Superior temporal gyrus (tissue), 1 donor: Measurements from ENCODE around the gene LRP1-AS.
"Not testable (repeated sequence)": the region's sequence is repeated elsewhere in the genome, so short reads cannot be mapped to it uniquely, and the experiment has no call there.

Experiments used
- DNase-seq: peaks from one replicate; pipeline ENCODE4 v3.0.0-alpha.2; 2016; ENCODE audit errors: extremely low spot score

The LRP1-AS gene

DNA sequence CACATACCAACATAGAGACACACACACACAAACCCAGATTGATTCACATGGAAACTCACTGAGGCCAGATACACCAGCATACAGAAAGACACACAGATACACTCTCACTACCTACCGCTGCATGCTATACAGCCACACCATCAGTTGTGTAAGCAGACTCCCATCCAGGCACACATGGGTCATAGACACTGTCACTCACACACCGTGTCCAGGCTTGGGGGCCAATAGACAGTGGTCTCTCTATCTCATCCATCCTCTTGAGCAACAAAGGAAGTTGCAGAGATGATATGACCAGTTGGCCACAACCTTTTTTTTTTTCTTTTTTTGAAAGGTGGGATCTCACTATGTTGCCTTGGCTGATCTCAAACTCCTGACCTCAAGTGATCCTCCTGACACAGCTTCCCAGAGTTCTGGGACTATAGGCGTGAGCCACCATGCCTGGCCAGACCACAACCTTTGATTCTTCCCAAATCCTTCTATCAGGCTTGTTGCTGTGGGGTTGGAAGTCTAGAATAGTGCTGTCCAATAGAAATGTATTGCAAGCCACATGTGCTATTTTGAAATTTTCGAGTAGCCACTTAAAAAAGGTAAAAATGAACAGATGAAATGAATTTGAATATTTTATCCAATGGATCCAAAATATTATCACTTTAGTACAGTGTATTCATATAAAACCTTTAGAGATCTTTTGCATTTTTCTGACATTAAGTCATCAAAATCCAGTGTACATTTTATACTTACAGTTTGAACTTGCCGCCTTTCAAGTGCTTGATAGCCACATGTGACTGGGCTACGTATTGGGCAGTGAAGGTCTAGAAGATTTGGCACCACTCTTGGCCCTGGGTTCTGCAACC lies 7.4 kb downstream of the LRP1-AS start:
- no peak for DNase-seq

DNA sequence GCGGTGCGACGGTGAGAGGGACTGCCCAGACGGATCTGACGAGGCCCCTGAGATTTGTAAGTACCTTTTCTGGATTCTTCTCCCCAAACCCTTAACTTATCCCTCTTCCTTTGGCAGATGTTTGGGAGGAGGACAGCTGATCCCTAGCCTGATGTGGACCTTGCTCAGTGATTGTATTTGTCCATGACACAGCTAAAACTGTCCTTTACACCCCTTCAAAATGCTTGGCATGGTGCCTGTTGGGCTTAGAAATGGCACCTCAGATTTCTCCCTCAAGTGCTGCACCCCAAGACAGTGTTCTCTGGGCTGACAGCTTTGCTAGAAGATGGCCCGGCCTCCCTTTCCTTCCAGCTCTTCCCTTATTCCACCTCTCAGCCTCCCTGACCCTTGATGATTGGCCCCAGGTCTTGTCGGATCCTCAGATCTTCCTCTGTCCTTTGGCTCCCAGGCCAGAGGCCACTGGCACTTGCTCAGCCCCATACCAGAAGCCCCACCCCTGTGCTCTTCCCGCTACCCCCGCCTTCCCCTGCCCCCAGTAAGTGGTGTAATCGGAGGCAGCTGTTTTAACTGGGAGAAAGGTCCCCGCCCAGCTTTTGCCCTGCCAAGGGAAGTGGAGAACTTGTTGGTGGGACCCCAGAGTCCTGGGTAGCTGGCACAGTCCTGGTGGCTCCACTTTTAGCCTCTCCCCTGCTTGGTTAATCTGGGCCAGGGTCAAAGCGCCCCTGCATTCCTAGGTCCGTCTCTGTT lies 8.7 kb downstream of the LRP1-AS start:
- no peak for DNase-seq

DNA sequence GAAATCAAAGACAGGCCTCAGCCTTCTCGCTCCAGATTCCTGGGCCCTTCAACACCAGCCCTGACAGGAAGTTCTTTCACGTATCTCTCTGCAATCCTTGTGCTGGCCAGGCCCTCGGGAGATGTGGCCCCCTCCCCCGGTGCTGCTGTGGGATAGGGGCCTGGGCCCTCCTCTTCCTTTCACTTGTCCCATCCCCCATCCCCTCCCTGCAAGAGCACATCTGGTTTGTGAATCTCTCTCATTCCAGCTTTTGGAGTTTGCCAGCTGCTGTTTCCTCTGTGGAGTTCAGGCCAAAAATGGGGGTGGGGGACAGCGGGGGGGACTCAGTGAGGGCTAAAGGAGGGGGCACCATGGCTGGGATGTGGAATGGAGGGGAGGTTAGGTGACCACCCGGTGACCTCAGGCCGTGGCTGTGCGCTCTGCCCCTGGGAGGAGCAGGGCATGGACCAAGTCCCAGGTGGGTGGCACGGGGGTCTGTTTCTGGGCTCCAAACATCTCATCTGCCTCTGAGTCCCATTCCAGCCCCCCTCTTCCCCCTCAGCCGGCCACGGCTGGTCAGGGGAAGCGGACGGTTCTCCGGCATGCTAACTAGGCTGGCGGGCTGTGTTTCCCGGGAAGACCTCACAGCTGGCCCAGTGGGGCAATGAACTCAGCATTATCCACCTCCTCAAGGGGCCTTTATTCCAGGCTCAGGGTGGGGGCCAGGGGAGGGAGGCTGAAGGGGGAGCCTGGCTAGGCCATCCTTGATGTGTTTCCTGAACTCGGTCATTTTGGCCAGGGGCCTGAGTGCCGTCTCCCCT lies 11.7 kb downstream of the LRP1-AS start:
- no peak for DNase-seq

- no peak for DNase-seq
Observed at GRCh38 chr12:57134949-57135348, 12.5 kb downstream of the LRP1-AS start.

- DNase-seq, result no peak
Observed at GRCh38 chr12:57133916-57134315, 13.5 kb downstream of the LRP1-AS start.

DNA sequence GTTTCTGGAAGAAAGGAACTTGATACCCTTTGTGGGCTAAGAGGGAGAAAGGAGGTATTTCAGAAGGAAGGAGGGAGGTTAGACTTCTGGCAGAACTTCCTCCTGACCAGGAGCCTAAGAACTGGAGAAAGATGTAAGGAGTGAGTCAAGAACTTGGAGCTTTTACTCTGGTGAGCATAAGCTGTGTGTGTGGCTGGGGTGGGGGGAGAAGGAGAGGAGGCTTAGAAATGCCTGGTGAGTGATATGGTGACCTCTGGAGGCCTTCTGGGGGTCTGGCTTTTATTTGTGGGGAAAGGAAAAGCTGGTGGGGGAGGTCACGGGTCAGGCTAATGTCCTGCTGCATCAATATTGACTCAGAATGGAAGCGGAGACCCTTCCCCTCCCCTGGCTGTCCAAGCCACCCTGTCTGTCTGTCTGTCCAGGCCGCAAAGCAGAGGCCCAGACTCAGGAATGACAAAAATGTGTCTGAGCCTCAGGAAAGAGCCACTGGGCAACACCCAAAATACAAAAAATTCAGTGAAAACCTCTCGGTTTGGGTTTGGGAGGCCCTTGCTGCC lies 14.3 kb downstream of the LRP1-AS start:
- no peak for DNase-seq

GRCh38 chr12:57131896-57132744 lies 15.3 kb downstream of the LRP1-AS start:
- DNase-seq, result no peak

DNA sequence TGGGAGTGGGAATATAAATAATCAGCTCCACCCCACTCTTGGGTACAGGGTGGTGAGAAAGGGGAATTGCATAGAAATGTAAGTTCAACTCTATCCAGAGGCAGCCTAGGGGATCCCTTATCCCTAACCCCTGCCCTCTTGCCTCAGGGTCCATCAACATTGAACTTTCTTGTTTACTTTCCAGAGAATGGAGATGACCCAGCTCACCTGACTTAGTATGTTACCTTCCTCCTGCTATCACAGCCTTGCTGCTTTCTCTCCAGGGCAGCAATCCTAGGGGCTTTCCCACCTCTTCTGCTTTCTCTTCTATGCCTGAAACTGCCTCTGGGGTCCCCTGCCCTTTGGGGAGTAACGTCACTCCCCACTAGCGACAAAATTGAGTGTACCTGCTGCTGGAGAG lies 16.5 kb downstream of the LRP1-AS start:
- no peak for DNase-seq

DNA sequence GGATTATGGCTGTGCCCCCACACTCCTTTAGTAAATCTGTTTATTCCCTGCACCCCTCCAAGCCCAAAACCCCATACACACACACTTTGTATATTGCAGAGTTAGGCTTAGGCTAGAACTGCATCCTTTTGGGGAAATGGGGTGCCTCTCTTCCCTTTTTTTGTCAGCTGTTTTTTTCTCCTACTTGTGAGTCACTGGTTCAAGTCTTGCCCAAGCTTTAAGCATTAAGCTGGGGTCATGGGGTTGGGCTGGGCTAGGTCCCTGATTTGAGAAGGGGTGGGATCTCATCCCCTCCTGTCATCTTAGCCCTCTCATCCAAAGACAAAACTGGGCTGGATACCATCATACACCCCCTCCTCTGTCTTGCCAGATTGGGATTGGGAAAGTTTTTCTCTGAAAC lies 17.5 kb downstream of the LRP1-AS start:
- DNase-seq, result no peak

DNA sequence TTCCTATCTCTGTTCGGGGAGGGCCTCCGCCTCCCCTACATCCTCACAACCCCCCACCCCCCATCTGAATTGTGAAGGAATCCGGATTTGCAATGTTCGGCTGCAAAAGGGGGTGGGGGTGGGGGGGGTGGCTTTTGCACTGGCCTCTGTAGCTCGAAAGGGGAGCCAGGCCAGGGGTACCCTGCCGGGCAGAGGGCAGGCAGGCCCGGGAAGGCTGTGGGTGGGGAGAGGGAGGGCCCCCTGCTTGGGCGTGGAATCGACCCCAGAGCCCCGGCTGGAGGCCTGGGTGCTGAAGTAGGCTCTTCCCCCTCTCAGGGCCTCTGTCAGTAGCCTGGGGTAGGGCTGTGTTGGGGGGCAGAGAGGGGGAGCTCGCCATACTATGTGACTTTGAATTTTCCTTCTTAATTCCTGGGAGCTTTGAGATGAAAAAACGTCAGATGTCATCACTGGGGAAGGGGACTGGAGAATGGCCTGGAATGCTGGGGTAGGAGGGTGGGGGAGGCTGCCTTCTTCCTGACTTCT lies 18.0 kb downstream of the LRP1-AS start:
- DNase-seq, result no peak

- DNase-seq, result no peak
Observed at GRCh38 chr12:57128519-57129247, 18.7 kb downstream of the LRP1-AS start.

GRCh38 chr12:57127726-57128518 lies 19.5 kb downstream of the LRP1-AS start, which contains the start of gene LRP1:
Gene LRP1 (plus strand): TSS chr12:57128483. CDS start chr12:57128965, 482 bp downstream.
- peak; percentile 75 for DNase-seq

DNA sequence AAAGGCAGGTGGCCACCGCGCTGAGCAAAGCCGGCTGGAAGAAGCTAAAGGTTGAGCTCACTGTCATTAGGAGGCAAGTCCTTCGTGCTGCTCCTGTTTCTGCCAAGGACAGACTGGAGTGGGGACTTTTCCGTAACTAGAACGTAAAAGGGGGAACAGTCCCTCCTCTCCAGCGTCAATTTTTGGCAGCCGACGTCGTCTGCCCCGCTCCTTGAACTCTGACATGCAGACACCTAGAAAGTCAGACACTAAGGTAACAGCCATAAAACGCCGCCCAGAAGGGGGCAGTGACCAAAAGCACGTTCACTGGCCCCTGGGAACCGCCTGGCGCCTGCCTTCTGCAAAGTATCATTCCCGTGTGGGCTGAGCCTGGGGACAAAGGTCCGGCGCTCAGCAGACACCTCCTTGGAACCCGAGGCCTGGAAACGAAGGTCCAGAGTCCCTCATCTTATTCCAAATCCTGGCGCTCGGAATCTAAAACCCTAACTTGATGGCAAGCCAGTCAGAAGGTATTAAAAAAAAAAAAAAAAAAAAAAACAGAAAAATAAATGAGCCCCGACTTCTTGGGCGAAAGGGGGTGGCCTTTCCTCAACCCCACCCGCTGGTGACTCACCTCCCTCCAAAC lies 20.2 kb downstream of the LRP1-AS start:
- no peak for DNase-seq

- DNase-seq, result no peak
Observed at GRCh38 chr12:57126561-57126960, 20.9 kb downstream of the LRP1-AS start.

DNA sequence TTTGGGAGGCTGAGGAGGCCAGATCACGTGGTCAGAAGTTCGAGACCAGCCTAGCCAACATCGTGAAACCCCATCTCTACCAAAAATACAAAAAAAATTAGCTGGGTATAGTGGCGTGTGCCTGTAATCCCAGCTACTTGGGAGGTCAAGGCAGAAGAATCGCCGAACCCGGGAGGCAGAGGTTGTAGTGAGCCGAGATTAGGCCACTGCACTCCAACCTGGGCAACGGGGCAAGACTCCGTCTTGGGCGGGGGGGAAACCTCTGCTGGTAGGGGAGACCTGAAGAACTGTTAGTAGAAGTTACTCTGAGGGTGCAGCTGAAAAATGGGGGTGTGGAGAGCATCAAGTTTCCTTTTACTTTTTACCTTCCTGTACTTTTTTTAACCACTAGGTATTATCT lies 21.4 kb downstream of the LRP1-AS start:
- no peak for DNase-seq

- peak; percentile 94 for DNase-seq
Observed at GRCh38 chr12:57124261-57124877, 23.1 kb downstream of the LRP1-AS start.

- DNase-seq, result no peak
Observed at GRCh38 chr12:57123813-57124212, 23.6 kb downstream of the LRP1-AS start.

DNA sequence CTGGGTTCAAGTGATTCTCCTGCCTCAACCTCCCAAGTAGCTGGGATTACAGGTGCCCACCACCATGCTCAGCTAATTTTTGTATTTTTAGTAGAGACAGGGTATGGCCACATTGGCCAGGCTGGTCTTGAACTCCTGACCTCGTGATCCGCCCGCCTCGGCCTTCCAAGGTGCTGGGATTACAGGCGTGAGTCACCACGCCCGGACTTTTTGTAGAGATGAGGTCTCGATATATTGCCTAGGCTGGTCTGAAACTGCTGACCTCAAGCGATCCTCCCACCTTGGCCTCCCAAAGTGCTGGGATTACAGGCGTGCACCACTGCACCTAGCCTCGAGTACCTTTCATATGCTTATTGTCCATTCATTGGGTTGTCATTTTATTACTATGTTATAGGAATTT lies 26.7 kb downstream of the LRP1-AS start:
- not testable (repeated sequence) for DNase-seq
